DND-41 (cell line): Measurements from ENCODE around the gene WFDC12.

Experiments used
- ATAC-seq: fragments of 200-7000 bp; cut with Tn5 transposase; 3 replicates; pipeline ENCODE4 v1.9.1; 2021; ENCODE audit warnings: low read depth; ENCODE audit not compliant: insufficient read depth
- DNase-seq: peaks from one replicate; pipeline ENCODE4 v3.0.0-alpha.2; 2020
- H2AFZ ChIP-seq: 2 replicates; pipeline ENCODE4 v1.6.0; 2012; ENCODE audit warnings: low read depth, low read length
- H3K27ac ChIP-seq: 2 replicates; pipeline ENCODE4 v1.5.1; 2012; ENCODE audit warnings: low read length, inconsistent platforms
- H3K27me3 ChIP-seq: fragments of 200-600 bp; sonication (generic); 2 replicates; pipeline ENCODE4 v1.6.0; 2012; ENCODE audit warnings: low read length, mild to moderate bottlenecking, inconsistent platforms; ENCODE audit not compliant: insufficient read depth, poor library complexity
- H3K36me3 ChIP-seq: 2 replicates; pipeline ENCODE4 v1.5.1; 2012; ENCODE audit warnings: low read length, inconsistent platforms; ENCODE audit not compliant: insufficient read depth
- H3K4me1 ChIP-seq: 2 replicates; pipeline ENCODE4 v1.5.1; 2012; ENCODE audit warnings: mild to moderate bottlenecking, low read length; ENCODE audit not compliant: insufficient read depth
- H3K4me2 ChIP-seq: 2 replicates; pipeline ENCODE4 v1.6.0; 2012; ENCODE audit warnings: mild to moderate bottlenecking, moderate library complexity, low read length, inconsistent platforms; ENCODE audit not compliant: insufficient read depth
- H3K4me3 ChIP-seq, 2 experiments: fragments of 200-600 bp in 1 of 2; shearing (Covaris generic) in 1 of 2; 2 replicates each; pipeline ENCODE4 v1.5.1; 2012 to 2016; ENCODE audit warnings: inconsistent platforms in 2 of 2, low read length in 2 of 2, mild to moderate bottlenecking in 2 of 2, low read depth in 1 of 2, moderate library complexity in 1 of 2
- H3K79me2 ChIP-seq: 2 replicates; pipeline ENCODE4 v1.6.0; 2012; ENCODE audit warnings: low read length, inconsistent platforms; ENCODE audit not compliant: insufficient read depth
- H3K9ac ChIP-seq: 2 replicates; pipeline ENCODE4 v1.6.0; 2012; ENCODE audit warnings: low read depth, mild to moderate bottlenecking, inconsistent platforms, low read length, moderate library complexity
- H3K9me3 ChIP-seq: 2 replicates; pipeline ENCODE4 v1.5.1; 2012; ENCODE audit warnings: low read length, moderate library complexity, mild to moderate bottlenecking, inconsistent platforms; ENCODE audit not compliant: insufficient read depth, severe bottlenecking
- H4K20me1 ChIP-seq: 2 replicates; pipeline ENCODE4 v1.6.0; 2012; ENCODE audit warnings: low read length; ENCODE audit not compliant: insufficient read depth
- EZH2 ChIP-seq: IDR thresholded peaks from 3 replicates; pipeline ENCODE4 v1.6.1; 2012; ENCODE audit warnings: borderline replicate concordance, low read depth, mild to moderate bottlenecking, moderate library complexity, low read length, inconsistent platforms; ENCODE audit not compliant: severe bottlenecking
- TF ChIP-seq, protein P1 (sequence below): IDR thresholded peaks from 2 replicates; pipeline ENCODE4 v1.5.1; 2012; ENCODE audit warnings: borderline replicate concordance, low read length, moderate library complexity, mild to moderate bottlenecking; ENCODE audit not compliant: poor library complexity, severe bottlenecking; ENCODE audit errors: extremely low read depth

The WFDC12 gene

DNA sequence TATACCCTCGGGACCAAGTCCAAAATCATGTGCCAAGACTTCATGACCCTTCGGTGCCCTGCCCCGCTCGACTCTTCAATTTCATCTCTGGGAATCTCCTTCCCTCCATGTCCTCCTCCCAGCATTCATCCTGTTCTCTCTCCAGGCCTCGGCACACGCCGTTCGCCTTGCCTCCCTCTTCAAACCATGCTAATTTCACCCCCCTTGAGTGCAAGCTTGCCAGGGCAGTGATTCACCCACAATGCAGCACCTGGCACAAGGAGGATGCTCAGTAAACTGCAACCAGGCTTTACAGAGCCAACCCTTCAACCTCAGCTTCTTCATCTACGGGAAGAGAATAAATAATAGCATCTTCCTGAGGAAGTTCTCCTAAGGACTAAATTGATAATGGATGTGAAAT, 27.5 kb downstream of the WFDC12 start:
- Histone ChIP-seq H3K4me2 (no peak overlapping the region), H3K27ac (no peak overlapping the region), H3K9me3 (no peaks in the 10 kb centered on the region), H2AFZ (no peak overlapping the region), H3K79me2 (no peaks in the 10 kb centered on the region), H4K20me1 (no peaks in the 10 kb centered on the region), H3K27me3 (no peaks in the 10 kb centered on the region), H3K36me3 (no peaks in the 10 kb centered on the region), H3K4me1 (no peaks in the 10 kb centered on the region), H3K4me3 (no peak overlapping the region), H3K9ac (no peak overlapping the region)
- TF ChIP-seq EZH2 = no peak
- TF ChIP-seq, protein P1, sequence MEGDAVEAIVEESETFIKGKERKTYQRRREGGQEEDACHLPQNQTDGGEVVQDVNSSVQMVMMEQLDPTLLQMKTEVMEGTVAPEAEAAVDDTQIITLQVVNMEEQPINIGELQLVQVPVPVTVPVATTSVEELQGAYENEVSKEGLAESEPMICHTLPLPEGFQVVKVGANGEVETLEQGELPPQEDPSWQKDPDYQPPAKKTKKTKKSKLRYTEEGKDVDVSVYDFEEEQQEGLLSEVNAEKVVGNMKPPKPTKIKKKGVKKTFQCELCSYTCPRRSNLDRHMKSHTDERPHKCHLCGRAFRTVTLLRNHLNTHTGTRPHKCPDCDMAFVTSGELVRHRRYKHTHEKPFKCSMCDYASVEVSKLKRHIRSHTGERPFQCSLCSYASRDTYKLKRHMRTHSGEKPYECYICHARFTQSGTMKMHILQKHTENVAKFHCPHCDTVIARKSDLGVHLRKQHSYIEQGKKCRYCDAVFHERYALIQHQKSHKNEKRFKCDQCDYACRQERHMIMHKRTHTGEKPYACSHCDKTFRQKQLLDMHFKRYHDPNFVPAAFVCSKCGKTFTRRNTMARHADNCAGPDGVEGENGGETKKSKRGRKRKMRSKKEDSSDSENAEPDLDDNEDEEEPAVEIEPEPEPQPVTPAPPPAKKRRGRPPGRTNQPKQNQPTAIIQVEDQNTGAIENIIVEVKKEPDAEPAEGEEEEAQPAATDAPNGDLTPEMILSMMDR = no peak
- ATAC-seq = no peak
- no peak for DNase-seq

DNA sequence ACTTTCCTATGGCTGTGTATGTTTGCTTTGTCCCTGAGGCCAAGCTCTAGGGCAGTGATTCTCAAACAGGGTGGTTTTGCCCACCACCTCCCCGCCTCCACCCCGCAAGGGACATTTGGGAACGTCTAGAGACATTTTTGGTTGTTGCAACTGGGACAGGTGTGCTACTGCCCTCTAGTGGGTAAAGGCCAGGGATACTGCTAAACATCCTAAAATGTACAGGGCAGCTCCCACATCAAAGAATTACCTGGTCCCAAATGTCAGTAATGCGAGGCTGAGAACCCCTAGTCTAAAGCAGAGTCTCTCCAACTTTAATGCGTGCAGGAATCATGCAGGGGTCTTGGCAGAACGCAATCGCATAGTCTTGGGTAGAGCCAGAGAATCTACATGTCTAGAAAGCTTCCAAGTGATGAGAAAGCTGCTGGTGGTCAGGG, 28.4 kb downstream of the WFDC12 start:
- Histone ChIP-seq H3K4me2 (no peak overlapping the region), H3K27me3 (no peaks in the 10 kb centered on the region), H3K9me3 (no peaks in the 10 kb centered on the region), H3K27ac (no peak overlapping the region), H3K4me3 (no peak overlapping the region), H3K4me1 (no peaks in the 10 kb centered on the region), H3K79me2 (no peaks in the 10 kb centered on the region), H2AFZ (peak overlapping the region; percentile 37; the same call in 1 of the 2 replicates), H4K20me1 (no peaks in the 10 kb centered on the region), H3K36me3 (no peaks in the 10 kb centered on the region), H3K9ac (no peak overlapping the region)
- ATAC-seq (peak; percentile 85), DNase-seq (peak; percentile 73)
- TF ChIP-seq, protein P1 = peak; percentile 90
- no peak for TF ChIP-seq EZH2

DNA sequence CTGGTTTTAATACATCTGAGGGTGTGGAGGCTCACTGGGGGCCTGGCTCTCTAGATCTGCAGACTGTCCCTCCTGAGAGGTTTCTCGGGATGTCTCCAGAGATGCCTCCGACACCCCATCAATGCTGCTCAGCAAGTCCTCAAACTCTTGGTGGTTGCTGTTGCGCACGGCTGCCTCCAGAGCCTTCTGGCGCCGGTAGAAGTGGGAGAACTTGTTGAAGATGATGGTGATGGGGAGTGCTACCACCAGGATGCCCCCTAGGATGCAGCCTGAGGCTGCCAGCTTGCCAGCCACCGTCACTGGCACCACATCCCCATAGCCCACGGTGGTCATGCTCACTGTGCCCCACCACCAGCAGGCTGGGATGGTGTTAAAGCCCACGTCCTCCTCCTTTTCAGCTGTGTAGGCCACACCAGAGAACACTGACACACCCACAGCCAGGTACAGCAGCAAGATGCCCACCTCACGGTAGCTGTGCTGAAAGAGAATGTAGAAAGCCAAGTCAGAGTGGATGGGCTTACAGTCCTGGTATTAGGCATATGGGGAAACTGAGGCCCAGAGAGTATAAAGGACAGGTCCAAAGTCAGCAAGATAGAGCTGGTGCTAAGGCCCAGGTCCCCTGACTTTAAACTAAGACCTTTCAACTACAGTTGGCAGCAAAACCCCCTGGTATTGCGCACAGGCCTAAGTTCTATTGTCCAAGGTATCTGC, 29.2 kb downstream of the WFDC12 start:
- Histone ChIP-seq H3K4me1 (no peaks in the 10 kb centered on the region), H3K9ac (no peak overlapping the region), H2AFZ (0 out of 2 replicates have a peak overlapping the region, but pooled peaks have one; percentile 37), H3K4me3 (no peak overlapping the region), H3K79me2 (no peaks in the 10 kb centered on the region), H4K20me1 (no peaks in the 10 kb centered on the region), H3K36me3 (no peaks in the 10 kb centered on the region), H3K4me2 (no peak overlapping the region), H3K9me3 (no peaks in the 10 kb centered on the region), H3K27me3 (no peaks in the 10 kb centered on the region), H3K27ac (no peak overlapping the region)
- no peak for TF ChIP-seq EZH2
- TF ChIP-seq, protein P1 = no peak
- DNase-seq (no peak), ATAC-seq (0 out of 3 replicates have a peak, but pooled peaks have one; percentile 8)
